SU-DHL-6 (cell line): ENCODE measurements around the gene SUN1.

Experiments used
- CTCF ChIP-seq: fragments of 200-600 bp; sonication (generic); IDR thresholded peaks from one replicate; pipeline ENCODE4 v1.5.1; 2017; ENCODE audit warnings: antibody characterized with exemption, mild to moderate bottlenecking, low read length, moderate library complexity; ENCODE audit not compliant: insufficient read depth, poor library complexity, severe bottlenecking
- EZH2phosphoT487 ChIP-seq: fragments of 200-600 bp; sonication (generic), shearing (Covaris generic); conservative IDR thresholded peaks from 2 replicates; pipeline ENCODE4 v1.6.1; 2018; ENCODE audit warnings: mild to moderate bottlenecking, antibody characterized with exemption, low read length, moderate library complexity, mixed read lengths

DNA sequence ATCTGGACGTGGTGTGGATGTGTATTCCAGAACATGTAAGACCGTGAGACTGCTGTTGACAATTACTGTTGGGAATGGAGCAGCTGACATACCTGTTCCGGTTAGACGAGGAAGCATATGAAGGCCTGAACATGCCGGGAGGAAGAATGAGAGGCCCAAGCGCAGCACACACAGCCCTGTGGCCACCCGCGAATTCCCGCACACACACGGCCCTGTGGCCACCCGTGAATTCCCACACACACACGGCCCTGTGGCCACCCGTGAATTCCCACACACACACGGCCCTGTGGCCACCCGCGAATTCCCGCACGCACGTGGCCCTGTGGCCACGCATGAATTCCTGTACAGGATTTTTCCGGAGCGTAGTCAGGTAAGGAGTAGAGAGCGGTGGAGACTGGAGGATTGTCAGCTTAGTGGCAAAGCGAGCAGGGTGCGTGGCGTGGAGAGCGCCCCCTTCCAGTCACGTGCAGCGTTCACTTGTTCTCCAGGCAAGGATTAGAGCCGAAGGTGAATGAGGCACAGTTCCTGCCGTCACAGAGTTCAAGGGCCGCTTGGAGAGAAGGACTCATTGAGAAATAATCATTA lies 9.5 kb upstream of the SUN1 start:
- TF ChIP-seq CTCF, result no peak
- TF ChIP-seq EZH2phosphoT487, result no peak
